Raji (cell line): ENCODE data around the gene PRAMEF13.
"Not testable (repeated sequence)": the region's sequence is repeated elsewhere in the genome, so short reads cannot be mapped to it uniquely, and the experiment has no call there.

ENCODE experiments used
- POLR2A ChIP-seq: IDR thresholded peaks from 2 replicates; pipeline ENCODE4 v1.6.1; 2011; ENCODE audit warnings: low read depth, low read length, control low read depth; ENCODE audit not compliant: insufficient read depth

The PRAMEF13 gene, protein sequence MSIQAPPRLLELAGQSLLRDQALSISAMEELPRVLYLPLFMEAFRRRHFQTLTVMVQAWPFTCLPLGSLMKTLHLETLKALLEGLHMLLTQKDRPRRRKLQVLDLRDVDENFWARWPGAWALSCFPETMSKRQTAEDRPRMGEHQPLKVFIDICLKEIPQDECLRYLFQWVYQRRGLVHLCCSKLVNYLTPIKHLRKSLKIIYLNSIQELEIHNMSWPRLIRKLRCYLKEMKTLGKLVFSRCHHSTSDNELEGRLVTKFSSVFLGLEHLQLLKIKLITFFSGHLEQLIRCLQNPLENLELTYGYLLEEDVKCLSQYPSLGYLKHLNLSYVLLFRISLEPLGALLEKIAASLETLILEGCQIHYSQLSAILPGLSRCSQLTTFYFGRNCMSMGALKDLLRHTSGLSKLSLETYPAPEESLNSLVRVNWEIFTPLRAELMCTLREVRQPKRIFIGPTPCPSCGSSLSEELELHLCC

DNA sequence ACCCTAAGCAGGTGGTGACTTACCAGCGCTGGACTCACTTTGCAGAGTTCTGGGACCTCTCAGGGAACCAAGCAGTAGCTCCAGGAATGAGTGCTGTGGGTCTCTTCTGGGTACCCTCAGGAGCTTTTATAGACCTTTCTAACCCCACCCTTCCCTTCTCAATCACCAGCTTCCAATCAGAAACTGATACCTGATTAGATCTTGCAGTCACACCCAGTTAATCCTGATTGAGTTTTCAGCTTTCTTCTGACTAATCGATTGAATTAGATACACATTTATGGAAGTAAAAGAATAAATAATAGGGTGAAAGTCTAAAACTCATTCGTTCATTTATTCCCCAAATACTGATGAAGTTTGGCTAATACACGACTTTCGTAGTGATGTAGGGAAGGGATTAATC lies at the start of gene PRAMEF13:
Gene PRAMEF13 (minus strand): TSS at position 101 of the 400 bp plus-strand sequence. CDS start 1,820 bp downstream, outside the sequence.
- not testable (repeated sequence) for TF ChIP-seq POLR2A

DNA sequence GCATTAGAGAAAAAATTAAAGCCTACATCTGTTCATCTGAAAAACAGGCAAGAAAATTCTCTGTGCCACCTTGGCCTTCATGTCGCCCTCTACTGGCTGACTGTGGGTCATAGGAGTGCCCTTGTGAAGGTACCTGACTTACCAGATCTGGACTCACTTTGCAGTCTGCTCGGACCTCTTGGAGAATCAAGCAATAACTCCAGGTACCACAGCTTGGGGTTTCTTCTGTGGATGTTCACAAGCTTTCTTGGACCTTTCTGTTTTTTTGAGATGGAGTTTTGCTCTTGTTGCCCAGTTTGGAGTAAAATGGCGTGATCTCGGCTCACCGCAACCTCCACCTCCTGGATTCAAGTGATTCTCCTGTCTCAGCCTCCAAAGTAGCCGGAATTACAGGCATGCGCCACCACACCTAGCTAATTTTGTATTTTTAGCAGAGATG lies 27.2 kb upstream of the PRAMEF13 start:
- TF ChIP-seq POLR2A: no peak

DNA sequence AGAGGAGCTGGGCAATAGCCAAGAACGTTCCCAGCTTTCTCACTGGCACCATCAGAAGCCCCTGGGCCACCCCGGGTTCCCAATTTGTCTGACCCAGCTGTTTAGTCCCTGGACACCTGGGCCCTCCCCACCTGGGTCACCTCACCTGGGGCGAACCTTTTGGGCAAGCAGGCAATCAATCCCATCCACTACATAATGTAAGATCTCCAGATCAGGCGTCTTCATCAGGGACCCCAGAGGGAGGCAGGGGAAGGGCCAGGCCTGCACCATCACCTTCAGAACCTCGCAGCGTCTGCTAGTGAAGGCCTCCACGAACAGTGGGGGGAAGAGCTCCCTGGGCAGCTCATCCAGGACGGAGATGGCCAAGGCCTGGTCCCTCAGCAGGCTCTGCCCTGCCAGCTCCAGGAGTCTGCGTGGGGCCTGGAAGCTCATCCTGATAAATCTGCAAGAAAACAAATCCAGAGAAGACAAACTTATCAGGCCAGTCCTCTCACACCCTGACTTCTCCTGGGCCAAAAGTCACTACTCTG lies 24.5 kb upstream of the PRAMEF13 start, which contains the start of gene PRAMEF18:
Gene PRAMEF18 (minus strand): TSS at position 480 of the 530 bp plus-strand sequence. CDS start 48 bp downstream, at position 432.
- TF ChIP-seq POLR2A: not testable (repeated sequence)

DNA sequence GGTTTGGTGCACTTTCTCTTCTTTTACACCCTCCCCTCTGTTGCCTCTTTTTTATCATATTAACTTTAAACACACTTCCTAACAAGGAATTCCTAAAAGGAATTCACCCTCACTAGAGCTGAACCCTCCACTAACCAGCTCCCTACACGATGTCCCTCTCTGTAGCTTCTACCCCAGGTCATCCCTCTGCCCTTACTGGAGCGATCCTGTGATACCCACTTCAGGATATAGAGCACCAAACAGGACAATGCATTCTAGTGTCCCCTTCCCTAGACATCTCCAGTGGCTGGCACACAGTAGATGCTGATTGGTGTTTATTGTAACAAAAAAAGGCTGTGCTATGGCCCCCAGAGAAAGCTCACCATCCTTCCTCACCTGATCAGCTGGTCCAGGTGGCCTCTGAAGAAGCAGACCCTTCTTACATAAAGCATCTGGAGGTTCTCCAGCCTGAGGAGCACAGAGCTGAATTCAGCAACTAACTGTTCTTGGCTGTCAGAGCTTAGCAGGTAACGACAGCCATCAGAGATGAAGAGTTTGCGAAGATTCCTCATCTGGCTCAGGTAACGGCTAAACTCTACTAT lies 23.4 kb upstream of the PRAMEF13 start:
- no peak for TF ChIP-seq POLR2A

DNA sequence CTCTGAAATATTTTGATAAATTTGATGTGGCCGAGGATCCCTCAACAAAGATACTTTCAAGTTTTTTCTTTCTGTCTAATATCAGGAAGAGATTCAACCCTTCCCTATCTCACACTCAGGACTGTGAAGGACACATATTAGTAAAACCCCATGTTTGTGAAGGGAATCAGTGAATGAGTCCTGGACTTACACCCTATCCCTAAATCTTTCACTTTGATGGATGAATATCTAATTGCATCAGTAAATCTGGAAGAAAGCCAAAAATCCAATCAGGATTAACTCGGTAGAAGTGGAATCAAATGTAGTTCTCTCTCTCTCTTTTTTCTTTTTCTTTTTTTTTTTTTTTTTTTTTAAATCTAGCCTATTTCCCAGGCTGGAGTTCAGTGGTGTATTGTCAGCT lies 29.7 kb downstream of the PRAMEF13 start, which contains the start of gene PRAMEF9:
Gene PRAMEF9 (plus strand): TSS at position 301 of the 400 bp plus-strand sequence. CDS start 3,433 bp downstream, outside the sequence.
- not testable (repeated sequence) for TF ChIP-seq POLR2A

DNA sequence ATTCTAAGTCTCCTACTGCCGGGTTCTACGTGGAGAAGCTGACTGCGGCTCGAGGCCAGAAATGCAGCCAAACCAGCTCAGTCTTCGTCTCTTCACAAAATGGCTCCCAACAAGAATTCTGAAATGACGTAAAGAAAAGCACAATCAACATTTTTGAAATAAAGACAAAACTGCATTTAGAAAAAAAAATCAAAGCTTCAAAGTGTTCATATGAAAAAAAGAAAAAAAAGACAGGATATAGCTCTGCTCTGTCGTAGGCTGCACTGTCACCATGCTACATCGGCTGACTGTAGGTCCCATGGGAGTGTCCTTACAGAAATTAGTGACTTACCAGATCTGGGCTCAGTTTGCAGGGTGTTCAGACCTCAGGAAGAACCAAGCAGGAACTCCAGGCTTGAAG lies 35.7 kb downstream of the PRAMEF13 start, which contains the start of gene HNRNPCL4:
Gene HNRNPCL4 (minus strand): TSS at position 101 of the 400 bp plus-strand sequence. CDS start 164 bp downstream, outside the sequence.
- TF ChIP-seq POLR2A: not testable (repeated sequence)

DNA sequence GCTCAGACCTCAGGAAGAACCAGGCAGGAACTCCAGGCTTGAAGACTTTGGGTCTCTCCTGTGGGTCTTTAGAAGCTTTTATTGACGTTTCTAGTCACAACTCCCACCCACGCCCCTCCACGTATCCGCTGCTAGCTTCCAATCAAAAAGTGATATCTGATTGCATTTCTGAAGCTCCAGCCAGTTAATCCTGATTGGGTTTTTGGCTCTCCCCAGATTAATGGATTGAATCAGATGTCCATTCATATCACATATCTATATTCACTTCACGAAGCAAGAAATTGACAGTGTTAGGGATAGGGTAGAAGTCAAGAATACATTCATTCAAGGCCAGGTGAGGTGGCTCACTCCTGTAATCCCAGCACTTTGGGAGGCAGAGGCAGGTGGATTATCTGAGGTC lies 45.3 kb downstream of the PRAMEF13 start, which contains the start of gene PRAMEF26:
Gene PRAMEF26 (minus strand): TSS at position 101 of the 400 bp plus-strand sequence. CDS start 2,914 bp downstream, outside the sequence.
- not testable (repeated sequence) for TF ChIP-seq POLR2A
